ENCODE results near the gene DOCK4.

DOCK4 gene

DNA sequence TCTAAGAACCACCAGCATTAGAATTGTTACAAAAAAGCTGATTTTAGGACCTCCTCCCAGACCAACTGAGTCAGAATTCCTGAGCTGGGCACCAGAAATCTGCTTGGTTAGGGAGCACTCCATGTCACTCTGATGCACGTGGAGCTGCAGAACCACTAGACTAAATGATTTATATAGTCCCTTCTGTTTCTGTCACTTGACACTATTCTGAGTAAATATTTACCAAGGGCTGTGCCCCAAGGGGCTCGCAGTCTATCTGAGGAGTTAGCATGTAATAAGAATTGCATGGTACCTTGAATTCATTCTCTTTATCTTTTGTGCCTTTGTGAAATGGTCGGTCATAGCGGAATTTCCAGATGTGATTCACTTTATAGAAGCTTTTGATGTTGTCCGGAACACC lies 447.9 kb downstream of the DOCK4 start:
- DNase-seq (ENCODE audit: extremely low spot score), result no peak
- ChIA-PET POLR2A (no interaction called here), CTCF (interaction anchor here (1.5 to 2.4 kb wide), 2 partner anchors 17 to 738 kb away, joined by 7 read pairs; no protein-coding TSS in a partner anchor)
- TF ChIP-seq, protein P1, sequence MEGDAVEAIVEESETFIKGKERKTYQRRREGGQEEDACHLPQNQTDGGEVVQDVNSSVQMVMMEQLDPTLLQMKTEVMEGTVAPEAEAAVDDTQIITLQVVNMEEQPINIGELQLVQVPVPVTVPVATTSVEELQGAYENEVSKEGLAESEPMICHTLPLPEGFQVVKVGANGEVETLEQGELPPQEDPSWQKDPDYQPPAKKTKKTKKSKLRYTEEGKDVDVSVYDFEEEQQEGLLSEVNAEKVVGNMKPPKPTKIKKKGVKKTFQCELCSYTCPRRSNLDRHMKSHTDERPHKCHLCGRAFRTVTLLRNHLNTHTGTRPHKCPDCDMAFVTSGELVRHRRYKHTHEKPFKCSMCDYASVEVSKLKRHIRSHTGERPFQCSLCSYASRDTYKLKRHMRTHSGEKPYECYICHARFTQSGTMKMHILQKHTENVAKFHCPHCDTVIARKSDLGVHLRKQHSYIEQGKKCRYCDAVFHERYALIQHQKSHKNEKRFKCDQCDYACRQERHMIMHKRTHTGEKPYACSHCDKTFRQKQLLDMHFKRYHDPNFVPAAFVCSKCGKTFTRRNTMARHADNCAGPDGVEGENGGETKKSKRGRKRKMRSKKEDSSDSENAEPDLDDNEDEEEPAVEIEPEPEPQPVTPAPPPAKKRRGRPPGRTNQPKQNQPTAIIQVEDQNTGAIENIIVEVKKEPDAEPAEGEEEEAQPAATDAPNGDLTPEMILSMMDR (IDR thresholded peaks at IDR 0.05; ENCODE audit: control extremely low read depth, extremely low read depth, low read depth, missing control alignments), result no peak

DNA sequence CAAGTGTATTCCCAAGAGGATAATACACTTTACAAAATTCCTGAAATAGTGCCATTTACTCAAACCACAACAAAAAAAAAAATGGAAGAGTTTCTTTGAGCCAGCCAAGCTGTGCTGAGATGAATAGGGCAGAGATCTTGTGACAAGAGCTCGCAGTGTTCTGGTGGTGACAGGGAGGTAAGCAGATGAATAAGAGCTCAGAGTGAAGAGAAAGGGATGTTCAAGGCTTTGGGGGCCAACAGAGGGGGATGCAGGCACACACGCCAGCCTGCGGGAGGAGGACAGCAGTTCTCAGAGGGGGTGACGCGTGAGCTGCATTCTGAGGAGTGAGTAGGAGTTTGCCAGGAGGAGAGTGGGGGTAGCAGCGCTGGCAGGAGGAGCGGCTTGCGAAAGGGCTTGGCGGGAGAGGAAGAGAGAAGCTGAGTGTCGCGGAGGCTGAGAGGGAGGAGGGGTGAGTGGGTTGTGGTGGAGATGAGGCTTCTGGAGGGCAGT lies 449.5 kb downstream of the DOCK4 start:
- CTCF ChIA-PET, result interaction anchor here (0.9 to 3.9 kb wide), 5 partner anchors 16 to 1665 kb away, joined by 4 to 10 read pairs (median 7); no protein-coding TSS in a partner anchor
- POLR2A ChIA-PET, result interaction anchor here (1.0 kb wide), 1 partner anchor 693 kb away, joined by 4 read pairs; the partner anchor contains the start of gene IFRD1
- no peak for DNase-seq (ENCODE audit: extremely low spot score)
- TF ChIP-seq, protein P1 (IDR thresholded peaks at IDR 0.05; ENCODE audit: control extremely low read depth, extremely low read depth, low read depth, missing control alignments), result no peak

DNA sequence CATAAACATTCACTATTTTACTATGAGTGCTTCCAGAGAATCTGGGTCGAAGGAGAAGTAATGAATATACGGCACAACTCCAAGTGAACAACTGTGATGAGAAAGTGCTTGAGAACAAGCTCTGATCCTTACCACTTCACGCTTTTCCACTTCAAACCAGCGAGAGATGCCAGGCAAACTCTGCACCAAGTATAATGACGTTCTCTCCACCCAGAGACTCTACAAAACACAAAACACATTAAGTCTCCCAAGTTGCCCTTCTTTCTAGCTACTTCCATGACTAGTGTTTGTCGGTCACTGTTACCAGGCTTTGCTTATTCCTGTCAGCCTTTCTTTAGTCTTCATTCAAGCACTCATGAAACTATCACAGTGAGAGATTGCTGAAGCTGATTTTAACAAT lies 450.8 kb downstream of the DOCK4 start:
- POLR2A ChIA-PET, result no interaction called here

DNA sequence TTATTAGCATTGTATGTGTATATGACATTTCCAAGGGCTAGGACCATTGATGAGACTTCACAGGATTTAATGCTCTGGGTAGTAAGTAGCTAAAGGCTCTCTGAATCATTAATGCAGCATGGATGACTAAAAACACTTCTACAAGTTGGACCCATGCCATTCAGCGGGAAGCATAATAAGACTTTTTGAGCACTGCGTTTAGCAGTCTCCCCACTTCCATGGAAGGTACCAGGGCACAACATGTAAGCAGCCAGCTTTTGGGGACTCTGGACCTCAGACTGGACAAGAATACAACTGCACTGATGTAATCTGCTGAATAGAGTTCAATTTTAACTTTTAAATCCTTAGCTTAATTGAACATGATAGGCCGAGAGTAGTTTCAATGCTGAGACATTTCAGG lies 452.2 kb downstream of the DOCK4 start:
- DNase-seq (ENCODE audit: extremely low spot score), result no peak
- ChIA-PET CTCF (interaction anchor here (0.8 to 4.2 kb wide), 11 partner anchors 10 to 1674 kb away, joined by 3 to 37 read pairs (median 8); no protein-coding TSS in a partner anchor), POLR2A (no interaction called here)
- TF ChIP-seq, protein P1 (IDR thresholded peaks at IDR 0.05; ENCODE audit: control extremely low read depth, extremely low read depth, low read depth, missing control alignments), result no peak

More for the DNA sequence above, 450.8 kb downstream of the DOCK4 start:
- no peak for DNase-seq (ENCODE audit: extremely low spot score)
- TF ChIP-seq, protein P1 (IDR thresholded peaks at IDR 0.05; ENCODE audit: control extremely low read depth, extremely low read depth, low read depth, missing control alignments), result no peak
- CTCF ChIA-PET, result interaction anchor here (3.9 to 4.2 kb wide), 3 partner anchors 16 to 741 kb away, joined by 10 to 37 read pairs (median 36); no protein-coding TSS in a partner anchor

DNA sequence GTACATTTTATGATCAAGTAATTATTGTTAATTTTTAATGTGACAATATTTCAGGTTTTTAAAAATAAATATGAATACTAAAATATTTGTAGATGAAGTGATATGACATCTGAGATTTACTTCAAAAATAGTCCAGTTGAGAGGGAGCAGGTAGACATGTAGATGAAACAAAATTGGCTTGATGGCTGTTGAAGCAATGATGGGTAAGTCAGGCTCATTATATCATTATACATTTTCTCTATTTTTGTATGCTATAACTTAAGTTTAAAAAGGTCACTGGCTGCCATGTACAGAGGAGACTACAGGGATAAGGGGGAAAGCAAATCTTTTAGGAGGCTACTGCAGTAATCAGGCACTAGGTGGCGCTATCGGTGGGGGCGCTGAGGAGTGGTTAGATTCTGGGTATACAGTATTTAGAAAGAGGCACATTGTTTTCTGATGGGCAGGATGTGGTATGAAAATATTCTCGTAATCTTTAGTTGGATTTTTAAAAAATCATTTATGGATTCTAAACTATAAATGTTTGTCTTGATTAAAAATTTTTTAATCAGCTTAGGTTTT lies 454.1 kb downstream of the DOCK4 start:
- ChIA-PET POLR2A (no interaction called here), CTCF (interaction anchor here (0.8 to 4.2 kb wide), 17 partner anchors 8 to 763 kb away, joined by 3 to 37 read pairs (median 4); no protein-coding TSS in a partner anchor)
- peak; percentile 57 for DNase-seq (ENCODE audit: extremely low spot score)
- TF ChIP-seq, protein P1 (IDR thresholded peaks at IDR 0.05; ENCODE audit: control extremely low read depth, extremely low read depth, low read depth, missing control alignments), result peak; percentile 73

DNA sequence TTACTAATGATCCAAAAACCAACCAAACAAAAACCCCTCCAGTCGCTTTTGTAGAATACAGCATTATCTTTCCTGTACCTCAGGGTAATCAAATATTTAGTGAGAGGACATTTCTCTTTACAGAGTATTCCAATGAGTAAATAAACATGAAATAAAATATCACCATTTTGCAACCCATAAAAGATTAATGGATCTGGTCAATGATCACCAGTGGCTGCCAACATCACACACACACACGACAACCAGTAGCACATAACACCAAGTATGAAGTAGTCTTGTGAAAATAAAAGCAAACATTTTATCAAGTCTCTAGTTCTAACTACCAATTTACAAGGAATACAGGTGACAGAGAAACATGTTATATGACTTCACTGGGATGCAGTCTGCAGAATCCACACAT lies 455.3 kb downstream of the DOCK4 start:
- TF ChIP-seq, protein P1 (IDR thresholded peaks at IDR 0.05; ENCODE audit: control extremely low read depth, extremely low read depth, low read depth, missing control alignments), result no peak
- no peak for DNase-seq (ENCODE audit: extremely low spot score)
- ChIA-PET CTCF (interaction anchor here (0.7 to 1.6 kb wide), 4 partner anchors 16 to 867 kb away, joined by 3 to 4 read pairs (median 3); no protein-coding TSS in a partner anchor), POLR2A (no interaction called here)

All from GM10248 (cell line).